SH-SY5Y (cell line): ENCODE data around the gene BACH2.

Experiments
- GATA2 ChIP-seq: IDR thresholded peaks from 2 replicates; pipeline ENCODE4 v1.6.1; 2011; ENCODE audit warnings: mild to moderate bottlenecking, low read depth, low read length
- GATA3 ChIP-seq: IDR thresholded peaks from 2 replicates; pipeline ENCODE4 v1.6.1; 2011; ENCODE audit warnings: low read depth, mild to moderate bottlenecking, low read length, moderate library complexity

DNA sequence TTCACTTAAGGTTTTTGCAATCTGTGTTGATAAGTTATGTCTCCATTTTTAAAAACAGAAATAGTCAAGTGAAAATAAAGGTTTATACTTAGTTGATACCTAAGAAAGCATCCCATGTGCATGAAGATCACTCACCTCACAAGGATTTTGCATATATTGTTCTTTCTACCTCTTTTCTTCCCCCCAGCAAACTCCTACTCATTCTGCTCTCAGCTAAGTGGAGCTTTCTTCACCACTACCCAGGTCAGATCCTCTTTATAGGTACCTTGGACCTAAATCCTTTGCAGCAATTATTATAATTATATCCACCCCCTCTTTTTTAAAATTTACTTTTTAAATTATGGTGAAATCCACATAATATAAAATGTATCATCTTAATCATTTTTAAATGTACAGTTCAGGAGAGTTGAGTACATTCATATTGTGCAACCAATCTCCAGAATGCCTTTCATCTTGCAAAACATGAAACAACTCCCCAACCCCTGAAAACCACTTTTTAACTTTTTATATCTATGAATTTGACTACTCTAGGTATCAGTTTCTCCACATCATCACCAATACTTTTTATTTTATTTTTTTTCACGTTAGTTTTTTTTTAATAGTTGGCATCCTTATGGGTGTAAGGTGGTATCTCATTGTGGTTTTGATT lies 9.3 kb upstream of the BACH2 start:
- TF ChIP-seq GATA2 (no peak), GATA3 (no peak)
